KMS-11 (cell line): Measurements from ENCODE around the gene GOLGA6L24.
A peak's percentile ranks its signal among the peaks of the same experiment; 100 is the strongest.
"Not testable (repeated sequence)": the region's sequence is repeated elsewhere in the genome, so short reads cannot be mapped to it uniquely, and the experiment has no call there.

Experiments used
- H2AFZ ChIP-seq: fragments of 200-600 bp; sonication (generic); 2 replicates; pipeline ENCODE4 v1.6.1; 2016; ENCODE audit warnings: antibody characterized with exemption, mixed run types, low read depth
- H3K27ac ChIP-seq: fragments of 200-600 bp; sonication (generic); 2 replicates; pipeline ENCODE4 v1.6.1; 2016; ENCODE audit warnings: mild to moderate bottlenecking, mixed run types
- H3K27me3 ChIP-seq: fragments of 200-600 bp; sonication (generic); 2 replicates; pipeline ENCODE4 v1.6.1; 2017; ENCODE audit warnings: mild to moderate bottlenecking, low read depth, mixed run types, moderate library complexity; ENCODE audit not compliant: insufficient read depth
- H3K36me3 ChIP-seq: fragments of 200-600 bp; sonication (generic); 2 replicates; pipeline ENCODE4 v1.6.1; 2017; ENCODE audit warnings: mild to moderate bottlenecking, mixed run types; ENCODE audit not compliant: insufficient read depth
- H3K4me1 ChIP-seq: fragments of 200-600 bp; sonication (generic); 2 replicates; pipeline ENCODE4 v1.6.1; 2016; ENCODE audit warnings: mild to moderate bottlenecking, low read depth, mixed run types; ENCODE audit not compliant: poor library complexity, severe bottlenecking
- H3K4me2 ChIP-seq: fragments of 200-600 bp; sonication (generic); 2 replicates; pipeline ENCODE4 v1.7.0; 2016; ENCODE audit warnings: mild to moderate bottlenecking, mixed run types
- H3K4me3 ChIP-seq: fragments of 200-600 bp; sonication (generic); IDR thresholded peaks from 2 replicates; pipeline ENCODE4 v1.6.1; 2017; ENCODE audit warnings: low read depth, low read length, mixed read lengths; ENCODE audit not compliant: insufficient read depth
- H3K79me2 ChIP-seq: fragments of 200-600 bp; sonication (generic); 2 replicates; pipeline ENCODE4 v1.6.1; 2016; ENCODE audit warnings: low read depth, mixed run types; ENCODE audit not compliant: insufficient read depth
- H3K9ac ChIP-seq: fragments of 200-600 bp; sonication (generic); 2 replicates; pipeline ENCODE4 v1.6.1; 2016; ENCODE audit warnings: mild to moderate bottlenecking, mixed run types
- H4K20me1 ChIP-seq: fragments of 200-600 bp; sonication (generic); 2 replicates; pipeline ENCODE4 v1.6.1; 2016; ENCODE audit warnings: mild to moderate bottlenecking, mixed run types; ENCODE audit not compliant: insufficient read depth

Gene GOLGA6L24, protein sequence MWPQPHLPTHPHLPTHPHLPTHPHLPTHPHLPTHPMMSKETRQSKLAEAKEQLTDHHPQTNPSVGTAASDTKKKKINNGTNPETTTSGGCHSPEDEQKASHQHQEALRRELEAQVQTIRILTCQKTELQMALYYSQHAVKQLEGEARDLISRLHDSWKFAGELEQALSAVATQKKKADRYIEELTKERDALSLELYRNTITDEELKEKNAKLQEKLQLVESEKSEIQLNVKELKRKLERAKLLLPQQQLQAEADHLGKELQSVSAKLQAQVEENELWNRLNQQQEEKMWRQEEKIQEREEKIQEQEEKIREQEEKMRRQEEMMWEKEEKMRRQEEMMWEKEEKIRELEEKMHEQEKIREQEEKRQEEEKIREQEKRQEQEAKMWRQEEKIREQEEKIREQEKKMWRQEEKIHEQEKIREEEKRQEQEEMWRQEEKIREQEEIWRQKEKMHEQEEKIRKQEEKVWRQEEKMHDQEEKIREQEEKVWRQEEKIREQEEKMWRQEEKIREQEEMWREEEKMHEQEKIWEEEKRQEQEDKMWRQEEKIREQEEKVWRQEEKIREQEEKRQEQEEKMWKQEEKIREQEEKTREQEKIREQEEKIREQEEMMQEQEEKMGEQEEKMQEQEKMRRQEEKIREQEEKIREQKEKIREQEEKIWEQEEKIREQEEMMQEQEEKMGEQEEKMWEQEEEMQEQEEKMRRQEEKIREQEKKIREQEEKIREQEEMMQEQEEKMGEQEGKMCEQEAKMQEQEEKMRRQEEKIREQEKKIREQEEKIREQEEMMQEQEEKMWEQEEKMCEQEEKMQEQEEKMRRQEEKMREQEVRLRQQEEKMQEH

GRCh38 chr15:28357984-28358383, at the start of gene GOLGA6L24:
GOLGA6L24 (minus strand) TSS chr15:28358084; CDS start chr15:28358023, 61 bp downstream.
- H4K20me1 ChIP-seq, H3K4me3 ChIP-seq, H3K4me2 ChIP-seq, H3K36me3 ChIP-seq, H2AFZ ChIP-seq, H3K27me3 ChIP-seq, H3K4me1 ChIP-seq, H3K79me2 ChIP-seq, H3K9ac ChIP-seq, H3K27ac ChIP-seq: not testable (repeated sequence)

- not testable (repeated sequence) for H3K27ac ChIP-seq, H3K9ac ChIP-seq, H3K4me1 ChIP-seq, H4K20me1 ChIP-seq, H3K79me2 ChIP-seq, H3K27me3 ChIP-seq, H3K36me3 ChIP-seq, H2AFZ ChIP-seq, H3K4me2 ChIP-seq, H3K4me3 ChIP-seq
These were observed 45.0 kb upstream of the GOLGA6L24 start for GRCh38 chr15:28402774-28403435.

- not testable (repeated sequence) for H3K4me2 ChIP-seq, H3K4me1 ChIP-seq
These were observed 38.1 kb upstream of the GOLGA6L24 start for GRCh38 chr15:28396022-28396421.

DNA sequence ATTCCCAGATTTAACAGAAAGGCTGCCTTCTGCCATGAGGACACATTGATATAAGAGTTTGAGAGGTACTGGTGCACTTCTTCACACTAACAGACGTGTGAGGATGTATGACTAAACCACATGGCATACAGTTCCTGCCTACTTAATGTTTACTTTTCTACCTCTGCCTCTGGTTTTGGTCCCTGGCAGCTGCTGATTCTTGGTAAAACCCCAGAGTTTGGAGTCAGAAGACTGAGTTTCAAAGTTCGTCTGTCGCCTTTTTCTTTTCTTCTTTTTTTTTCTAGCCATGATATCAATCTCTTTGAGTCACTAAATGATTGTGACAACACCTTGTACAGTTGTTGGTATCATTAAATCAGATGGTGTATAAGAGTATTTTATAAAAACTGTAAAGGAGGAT, 22.2 kb upstream of the GOLGA6L24 start:
- not testable (repeated sequence) for H4K20me1 ChIP-seq, H2AFZ ChIP-seq, H3K4me1 ChIP-seq, H3K9ac ChIP-seq, H3K27me3 ChIP-seq, H3K27ac ChIP-seq, H3K4me2 ChIP-seq, H3K36me3 ChIP-seq, H3K79me2 ChIP-seq, H3K4me3 ChIP-seq

More at GRCh38 chr15:28396022-28396421, 38.1 kb upstream of the GOLGA6L24 start:
- H4K20me1 ChIP-seq, H3K36me3 ChIP-seq, H3K27me3 ChIP-seq, H3K79me2 ChIP-seq, H3K27ac ChIP-seq, H3K9ac ChIP-seq, H2AFZ ChIP-seq, H3K4me3 ChIP-seq: not testable (repeated sequence)

DNA sequence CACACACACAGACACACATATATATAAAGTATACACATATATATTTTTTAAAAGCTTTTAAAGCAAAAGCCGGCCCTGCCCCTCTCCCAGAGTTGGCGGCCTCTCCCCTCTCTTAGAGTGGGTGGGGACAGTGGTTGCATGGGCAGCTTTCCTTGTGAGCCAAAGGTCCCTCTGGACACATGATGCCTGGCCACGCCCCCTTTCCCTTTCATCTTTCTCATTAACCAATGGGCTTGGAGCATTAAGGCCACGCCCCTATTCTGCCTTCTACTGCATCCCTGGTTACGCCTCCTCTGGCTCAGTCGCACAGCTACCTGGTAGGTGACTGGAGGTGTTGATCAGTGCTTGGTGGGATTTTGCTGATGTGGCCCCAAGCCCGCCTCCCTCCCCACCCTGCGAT, 20.5 kb upstream of the GOLGA6L24 start, which contains the start of gene GOLGA8F:
GOLGA8F (plus strand) TSS at position 301 of the 400 bp plus-strand sequence; CDS start at position 399, 98 bp downstream.
- H3K27me3 ChIP-seq, H3K4me1 ChIP-seq, H3K9ac ChIP-seq, H3K36me3 ChIP-seq, H4K20me1 ChIP-seq, H3K4me3 ChIP-seq, H2AFZ ChIP-seq, H3K79me2 ChIP-seq, H3K27ac ChIP-seq, H3K4me2 ChIP-seq: not testable (repeated sequence)

DNA sequence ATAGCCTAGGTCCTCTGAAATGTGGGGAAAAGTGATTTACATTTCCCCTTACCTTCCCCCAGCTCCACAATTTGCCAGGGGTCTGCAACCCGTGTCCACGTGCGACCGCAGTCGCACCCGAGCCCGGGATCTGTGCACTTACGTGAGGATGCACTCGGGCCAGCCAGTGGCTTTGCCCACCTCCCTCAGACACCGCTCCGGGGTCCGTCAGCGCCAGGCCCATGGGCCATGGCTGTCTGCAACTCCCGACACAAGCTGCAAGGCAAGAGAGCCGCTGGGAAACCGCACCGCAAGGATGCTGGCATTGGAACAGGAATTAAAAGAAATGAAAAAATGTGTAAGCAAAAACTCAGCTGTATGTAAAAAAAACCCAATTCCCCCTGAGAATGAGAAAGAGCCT, 7.6 kb upstream of the GOLGA6L24 start:
- not testable (repeated sequence) for H3K27ac ChIP-seq, H3K27me3 ChIP-seq, H4K20me1 ChIP-seq, H2AFZ ChIP-seq, H3K9ac ChIP-seq, H3K79me2 ChIP-seq, H3K4me2 ChIP-seq, H3K4me1 ChIP-seq, H3K4me3 ChIP-seq, H3K36me3 ChIP-seq

DNA sequence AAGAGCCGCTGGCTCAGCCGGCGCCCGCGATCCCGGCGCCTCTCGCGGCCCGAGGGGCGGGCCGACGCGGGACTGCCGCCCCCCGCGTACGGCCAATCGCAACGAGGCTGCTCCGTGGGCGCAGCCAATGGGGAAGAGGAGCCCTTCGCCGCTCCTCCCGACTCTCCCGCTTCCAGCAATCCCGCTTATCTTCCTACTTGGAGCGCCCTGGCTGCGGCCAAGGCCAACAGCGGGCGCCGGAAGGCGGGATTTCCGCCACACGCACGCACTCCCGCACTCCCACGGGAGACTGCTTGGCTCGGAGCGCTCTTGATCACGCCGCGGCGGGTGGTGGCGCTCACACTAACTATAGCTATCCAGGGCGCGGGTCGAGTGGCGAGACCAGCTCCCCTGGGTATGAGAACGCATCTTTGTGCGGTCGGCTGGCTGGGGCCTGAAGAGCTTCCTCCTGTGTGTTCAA, 35.7 kb downstream of the GOLGA6L24 start, which contains the start of gene HERC2:
HERC2 (minus strand) TSS at position 51 of the 460 bp plus-strand sequence. CDS start 746 bp downstream, outside the sequence.
- H4K20me1 ChIP-seq, H3K27ac ChIP-seq, H3K79me2 ChIP-seq, H3K4me3 ChIP-seq, H3K4me1 ChIP-seq, H3K36me3 ChIP-seq, H2AFZ ChIP-seq, H3K27me3 ChIP-seq: not testable (repeated sequence)
- Histone ChIP-seq H3K9ac (peak within 1 kb of the TSS; percentile 15; the same call in 1 of the 2 replicates), H3K4me2 (peak within 1 kb of the TSS; percentile 51; the same call in 1 of the 2 replicates)

- H3K4me3 ChIP-seq, H3K4me2 ChIP-seq, H3K27me3 ChIP-seq, H2AFZ ChIP-seq, H4K20me1 ChIP-seq, H3K4me1 ChIP-seq, H3K9ac ChIP-seq, H3K36me3 ChIP-seq, H3K27ac ChIP-seq: not testable (repeated sequence)
- H3K79me2 ChIP-seq, result peaks cover 12% of the 10 kb centered on the region; the same call in 1 of the 2 replicates
These were observed 36.4 kb downstream of the GOLGA6L24 start for GRCh38 chr15:28321358-28322078.

GRCh38 chr15:28319725-28320124, 38.2 kb downstream of the GOLGA6L24 start:
- H3K9ac ChIP-seq, H3K36me3 ChIP-seq, H3K4me2 ChIP-seq, H3K4me1 ChIP-seq, H3K27ac ChIP-seq, H3K27me3 ChIP-seq, H2AFZ ChIP-seq, H3K4me3 ChIP-seq, H4K20me1 ChIP-seq: not testable (repeated sequence)
- H3K79me2 ChIP-seq, result peaks cover 12% of the 10 kb centered on the region; the same call in 1 of the 2 replicates
